ENCODE data around the gene FYCO1.

DNA sequence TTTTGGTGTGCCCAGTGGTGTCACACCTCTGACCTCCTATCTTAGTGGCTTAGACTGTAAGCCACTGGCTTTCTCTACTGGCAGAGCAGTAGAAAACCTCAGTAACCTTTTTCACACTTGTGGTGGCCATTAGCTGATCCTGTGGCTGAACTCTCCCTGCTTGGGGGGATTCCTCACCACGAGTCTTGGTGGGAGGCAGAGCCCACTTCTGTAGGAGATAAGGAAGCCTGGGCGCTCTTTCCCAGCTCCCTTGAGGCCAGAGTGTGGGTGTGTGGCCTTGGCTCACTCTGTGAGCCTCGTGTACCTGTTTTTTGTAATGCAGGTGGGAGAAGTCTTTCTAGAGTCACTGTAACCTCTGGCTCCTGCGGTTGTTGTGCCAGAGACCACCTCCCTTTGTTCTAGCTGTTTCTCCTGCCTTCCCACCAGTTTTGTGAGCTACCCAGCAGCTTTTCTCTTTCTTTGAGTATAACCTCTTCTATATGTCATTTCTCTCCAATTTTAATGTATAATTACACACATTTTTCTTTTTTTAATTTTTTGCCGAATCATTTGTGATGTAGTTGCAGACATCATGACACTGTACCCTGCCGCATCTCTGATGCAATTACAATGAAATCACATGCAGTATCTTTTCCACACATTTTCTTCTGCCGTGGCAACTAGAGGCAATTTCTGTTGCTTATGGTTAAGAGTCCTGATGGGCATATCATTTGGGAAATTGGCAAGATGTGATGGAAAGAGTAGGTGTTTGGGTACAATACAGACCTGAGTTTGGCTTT, 17.9 kb upstream of the FYCO1 start:
- no peak for TF ChIP-seq TEAD4 (IDR thresholded peaks at IDR 0.05; ENCODE audit: low read depth, low read length)
- TF ChIP-seq CTCF (IDR thresholded peaks at IDR 0.05; ENCODE audit: control extremely low read depth in 1 of 3, insufficient read depth in 1 of 3, low read depth in 1 of 3, low read length in 3 of 3): no peak
- TF ChIP-seq POLR2AphosphoS5 (IDR thresholded peaks at IDR 0.05; ENCODE audit: low read depth, low read length): no peak
- no peak for TF ChIP-seq BRCA1 (IDR thresholded peaks at IDR 0.05; ENCODE audit: low read depth, low read length)
- no peak for TF ChIP-seq TAF1 (IDR thresholded peaks at IDR 0.05; ENCODE audit: low read depth, low read length)
- no peak for TF ChIP-seq PHF8 (conservative IDR thresholded peaks at IDR 0.05; ENCODE audit: low read depth, low read length)
- no peak for TF ChIP-seq EP300 (IDR thresholded peaks at IDR 0.05; ENCODE audit: borderline replicate concordance in 1 of 2, low read depth in 2 of 2, low read length in 2 of 2)
- TF ChIP-seq CEBPB (IDR thresholded peaks at IDR 0.05; ENCODE audit: low read depth, low read length): no peak
- no peak for TF ChIP-seq KDM1A (IDR thresholded peaks at IDR 0.05; ENCODE audit: borderline replicate concordance, low read length)
- no peak for TF ChIP-seq SAP30 (IDR thresholded peaks at IDR 0.05; ENCODE audit: insufficient read depth, insufficient replicate concordance, low read length)
